Measurements from ENCODE around the gene PROZ.

The PROZ gene

GRCh38 chr13:113112893-113113845 lies 45.3 kb upstream of the PROZ start:
- no peak for TF ChIP-seq CTCF (IDR thresholded peaks at IDR 0.05; ENCODE audit: extremely low read depth, insufficient read depth, missing control alignments)
- no peak for DNase-seq (ENCODE audit: low spot score)
- in situ Hi-C loops (cut with MboI; ENCODE audit: low pct_unique_long_range_greater_than_20kb, low sequenced_read_pairs, unreplicated experiment), result no loop called here

- in situ Hi-C loops (cut with MboI; ENCODE audit: low pct_unique_long_range_greater_than_20kb, low sequenced_read_pairs, unreplicated experiment), result no loop called here
- TF ChIP-seq CTCF (IDR thresholded peaks at IDR 0.05; ENCODE audit: extremely low read depth, insufficient read depth, missing control alignments), result no peak
- no peak for DNase-seq (ENCODE audit: low spot score)
These were observed 44.6 kb upstream of the PROZ start for GRCh38 chr13:113113846-113114271.

DNA sequence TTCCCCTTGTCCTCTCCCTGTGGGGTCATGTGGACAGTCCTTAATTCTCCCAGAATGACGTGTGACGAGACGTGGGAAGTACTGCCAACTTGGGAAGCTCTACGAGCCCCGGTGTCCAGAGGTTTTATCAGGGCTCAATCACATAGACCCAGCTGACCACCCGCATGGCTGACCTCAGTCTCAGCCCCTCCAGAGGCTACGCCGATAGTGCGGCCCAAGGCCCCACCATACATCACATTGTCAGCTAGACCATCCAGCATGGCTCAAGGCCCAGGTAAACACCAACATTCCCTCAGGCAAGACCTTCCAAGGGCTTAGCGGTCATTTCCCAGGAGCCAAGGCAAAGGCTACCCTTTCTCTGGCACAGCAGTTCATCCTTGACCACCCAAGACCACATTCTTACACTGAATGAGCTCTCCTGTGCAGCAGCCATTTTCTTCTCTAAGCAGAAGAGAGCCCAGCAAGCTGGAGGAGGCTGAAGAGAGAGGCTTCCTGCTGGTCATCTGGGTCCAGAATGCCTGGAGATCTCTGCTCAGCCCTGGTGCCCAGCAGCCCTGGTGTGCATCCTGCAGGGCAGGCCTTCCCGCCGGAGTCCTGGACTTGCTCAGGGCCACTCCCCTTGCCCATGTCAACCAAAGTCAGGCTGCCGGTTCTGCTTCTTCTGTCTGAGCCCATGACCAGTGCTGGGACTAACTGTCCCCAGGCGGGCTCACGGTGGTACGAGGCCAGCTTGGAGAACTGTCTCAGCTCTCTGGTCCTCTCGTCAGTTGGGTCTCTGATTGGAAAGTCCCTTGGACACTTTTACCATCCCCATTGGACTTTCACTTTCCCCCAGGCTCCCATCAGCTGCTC lies 43.7 kb upstream of the PROZ start:
- no peak for TF ChIP-seq CTCF (IDR thresholded peaks at IDR 0.05; ENCODE audit: extremely low read depth, insufficient read depth, missing control alignments)
- DNase-seq (ENCODE audit: low spot score), result no peak
- in situ Hi-C loops (cut with MboI; ENCODE audit: low pct_unique_long_range_greater_than_20kb, low sequenced_read_pairs, unreplicated experiment), result no loop called here

DNA sequence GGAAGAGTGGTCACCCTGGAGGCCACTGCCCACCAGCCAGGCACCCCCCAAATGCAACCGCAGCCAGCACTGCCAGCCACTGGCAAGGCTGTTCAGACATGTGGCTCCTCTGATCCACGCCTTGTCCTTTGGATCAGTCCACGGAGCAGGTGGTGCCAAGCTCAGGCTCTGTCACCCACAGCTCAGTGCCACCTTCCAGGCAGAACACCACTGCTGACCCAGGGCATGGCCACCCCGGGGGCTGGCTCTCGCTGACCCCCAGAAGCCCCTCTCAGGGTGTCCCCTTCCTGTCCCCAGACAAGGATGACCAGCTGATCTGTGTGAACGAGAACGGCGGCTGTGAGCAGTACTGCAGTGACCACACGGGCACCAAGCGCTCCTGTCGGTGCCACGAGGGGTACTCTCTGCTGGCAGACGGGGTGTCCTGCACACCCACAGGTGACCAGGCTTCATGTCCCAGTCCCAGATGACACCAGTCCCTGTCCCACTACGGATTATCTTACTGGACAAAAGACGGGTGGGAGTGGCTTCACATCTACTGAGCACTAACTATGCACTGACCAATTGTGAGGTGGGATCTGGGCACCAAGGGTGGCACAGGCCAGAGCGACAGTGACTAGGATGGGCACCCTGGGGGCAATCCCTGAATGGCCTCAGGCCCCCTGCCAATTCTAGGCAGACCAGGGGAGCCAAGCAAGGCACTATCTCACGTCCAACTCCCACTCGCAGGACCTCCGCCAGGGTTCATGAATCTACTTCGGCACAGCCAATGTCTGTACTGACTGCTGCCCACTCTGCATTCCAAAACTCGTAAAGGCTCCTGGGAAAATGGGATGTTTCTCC lies 42.9 kb upstream of the PROZ start:
- DNase-seq (ENCODE audit: low spot score), result no peak

DNA sequence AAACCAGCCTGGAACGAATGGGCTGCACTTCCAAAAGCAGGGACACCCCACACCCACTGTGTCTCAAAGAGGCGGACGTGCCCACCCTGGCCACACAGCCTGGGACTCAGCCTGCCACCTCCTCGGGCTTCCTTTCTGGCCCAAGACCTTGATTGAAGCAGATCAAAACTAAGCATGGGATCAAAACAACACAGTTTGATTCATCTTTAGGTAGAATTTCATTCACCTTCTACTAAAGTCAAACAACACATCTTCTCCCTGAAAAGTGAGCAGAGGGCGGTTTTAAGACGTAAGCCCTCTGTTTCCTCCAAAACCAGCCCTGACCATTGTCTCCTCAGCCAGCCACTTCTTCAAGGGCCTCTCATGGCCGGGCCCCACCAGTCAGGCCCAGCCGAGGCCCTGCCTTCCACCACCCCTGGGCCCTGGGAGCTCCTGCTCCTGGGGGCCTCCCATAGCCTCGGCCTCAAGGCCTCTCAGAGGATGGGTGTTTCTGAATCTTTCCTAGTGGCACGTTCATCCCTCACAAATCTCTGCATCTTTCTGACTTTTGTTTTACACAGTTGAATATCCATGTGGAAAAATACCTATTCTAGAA lies 42.1 kb upstream of the PROZ start:
- DNase-seq (ENCODE audit: low spot score), result no peak
- in situ Hi-C loops (cut with MboI; ENCODE audit: low pct_unique_long_range_greater_than_20kb, low sequenced_read_pairs, unreplicated experiment), result no loop called here
- TF ChIP-seq CTCF (IDR thresholded peaks at IDR 0.05; ENCODE audit: extremely low read depth, insufficient read depth, missing control alignments), result no peak

More for the DNA sequence above, 42.9 kb upstream of the PROZ start:
- in situ Hi-C loops (cut with MboI; ENCODE audit: low pct_unique_long_range_greater_than_20kb, low sequenced_read_pairs, unreplicated experiment), result no loop called here
- no peak for TF ChIP-seq CTCF (IDR thresholded peaks at IDR 0.05; ENCODE audit: extremely low read depth, insufficient read depth, missing control alignments)
